SHP77 (cell line): ENCODE measurements around the gene KCNJ4.

Experiments used
- DNase-seq, 2 experiments: peaks; one replicate each; lab custom pipeline; 2025; lab: John Stamatoyannopoulos, UW

KCNJ4 gene

DNA sequence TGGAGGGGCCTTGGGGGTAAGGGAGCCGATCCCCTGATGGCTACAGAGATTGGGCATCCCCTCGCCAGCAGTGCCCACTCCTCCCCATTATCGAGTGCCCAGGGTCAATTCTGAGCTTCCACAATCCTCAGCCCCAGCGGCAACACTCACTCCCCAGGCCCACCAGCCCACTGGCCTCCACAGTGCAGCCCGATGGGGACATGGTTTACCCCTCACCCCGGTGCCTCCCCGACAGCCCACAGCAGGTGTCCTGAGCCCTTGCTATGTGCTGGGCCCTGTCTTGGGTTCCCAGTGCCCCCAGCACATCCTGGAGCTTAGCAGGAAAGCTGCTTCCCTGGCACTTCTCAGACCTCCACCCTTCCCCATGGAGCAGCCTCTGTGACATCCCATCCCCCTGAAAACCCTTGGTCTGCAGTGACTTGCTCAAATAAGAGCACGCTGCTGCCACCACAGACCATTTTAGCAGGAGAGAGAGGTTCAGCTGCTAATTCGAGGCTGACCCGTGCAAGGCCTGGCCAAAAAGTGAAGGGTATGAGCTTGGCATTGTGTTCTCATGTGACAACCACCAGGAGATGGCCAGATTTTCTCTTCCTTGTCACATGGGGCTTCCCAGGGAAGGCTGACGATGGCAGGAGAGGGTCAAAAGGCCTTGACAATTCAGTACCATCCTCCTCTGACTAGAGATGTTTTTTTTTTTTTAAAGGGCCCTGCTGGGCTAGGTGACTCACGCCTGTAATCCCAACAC lies 23.6 kb downstream of the KCNJ4 start:
- DNase-seq: no peak

DNA sequence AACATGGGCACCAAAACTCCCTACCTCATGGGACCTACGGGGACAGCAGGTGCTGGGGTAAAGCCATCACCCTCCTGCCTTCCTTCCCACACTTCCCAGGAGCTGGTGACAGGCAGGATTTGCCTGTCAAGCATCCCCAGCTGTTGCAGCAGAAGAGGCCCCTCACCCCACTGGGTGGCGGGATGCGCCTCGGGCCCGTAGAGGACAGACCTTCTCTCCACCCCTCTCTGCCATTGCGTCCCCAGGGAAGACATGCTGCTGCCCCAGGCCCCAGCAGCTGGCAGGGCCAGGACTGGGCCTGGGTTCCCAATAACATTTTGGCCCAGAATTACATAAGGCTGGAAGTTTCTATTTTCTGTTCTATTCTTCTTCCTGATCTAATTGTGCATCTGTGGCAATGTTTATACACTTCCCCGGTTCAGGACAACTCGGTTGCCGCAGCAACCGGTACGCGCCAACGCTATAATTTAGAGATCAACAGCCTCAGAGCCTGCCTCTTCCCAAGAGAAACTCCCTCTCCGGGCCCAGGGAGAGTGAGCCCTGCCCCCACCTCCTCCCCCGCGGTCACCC lies 25.4 kb downstream of the KCNJ4 start:
- no peak for DNase-seq

DNA sequence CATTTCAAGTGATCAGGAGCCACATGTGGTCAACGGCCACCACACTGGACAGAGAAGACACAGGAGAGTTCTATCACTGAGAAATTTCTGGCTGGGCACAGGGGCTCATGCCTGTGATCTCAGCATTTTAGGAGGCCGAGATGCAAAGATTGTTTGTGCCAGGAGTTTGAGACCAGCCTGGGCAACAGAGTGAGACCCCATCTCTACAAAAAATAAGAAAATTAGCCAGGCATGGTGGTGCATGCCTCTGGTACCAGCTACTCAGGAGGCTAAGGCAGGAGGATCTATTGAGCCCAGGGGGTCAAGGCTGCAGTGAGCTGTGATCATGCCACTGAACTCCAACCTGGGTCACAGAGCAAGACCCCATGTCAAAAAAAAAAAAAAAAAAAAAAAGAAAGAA lies 26.3 kb downstream of the KCNJ4 start:
- DNase-seq: no peak

DNA sequence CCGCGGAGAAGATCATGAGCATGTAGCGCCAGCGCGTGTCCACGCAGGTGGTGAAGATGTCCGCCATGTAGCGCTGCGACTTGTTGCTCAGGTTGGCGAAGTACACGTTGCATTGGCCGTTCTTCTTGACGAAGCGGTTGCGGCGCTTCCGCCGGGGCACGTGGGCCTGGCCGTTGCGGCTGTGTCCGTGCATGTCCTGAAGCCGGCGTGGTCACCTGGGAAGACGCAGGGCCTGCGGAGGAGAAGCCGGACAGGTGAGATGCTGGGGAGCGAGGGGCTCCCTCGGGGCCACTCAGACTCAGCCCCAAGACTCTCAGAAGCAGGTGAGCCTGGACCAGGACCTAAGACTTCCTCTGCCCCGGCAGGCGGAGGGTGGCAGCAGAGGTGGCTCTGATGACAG lies 27.1 kb downstream of the KCNJ4 start:
- DNase-seq: no peak

DNA sequence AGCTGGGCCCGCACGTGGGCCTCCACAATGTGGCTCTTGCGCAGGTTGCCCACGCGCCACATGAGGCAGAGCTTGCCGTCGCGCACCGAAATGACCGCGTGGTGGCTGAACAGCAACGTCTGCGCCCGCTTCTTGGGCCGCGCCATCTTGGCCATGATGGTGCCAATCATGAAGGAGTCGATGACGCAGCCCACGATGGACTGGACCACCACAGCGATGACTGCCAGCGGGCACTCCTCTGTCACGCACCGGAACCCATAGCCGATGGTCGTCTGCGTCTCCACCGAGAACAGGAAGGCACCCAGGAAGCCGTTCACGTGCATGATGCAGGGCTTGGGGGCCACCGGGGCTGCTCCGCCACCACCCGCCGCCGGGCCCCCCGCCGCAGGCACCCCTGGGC lies 27.5 kb downstream of the KCNJ4 start:
- DNase-seq: no peak

DNA sequence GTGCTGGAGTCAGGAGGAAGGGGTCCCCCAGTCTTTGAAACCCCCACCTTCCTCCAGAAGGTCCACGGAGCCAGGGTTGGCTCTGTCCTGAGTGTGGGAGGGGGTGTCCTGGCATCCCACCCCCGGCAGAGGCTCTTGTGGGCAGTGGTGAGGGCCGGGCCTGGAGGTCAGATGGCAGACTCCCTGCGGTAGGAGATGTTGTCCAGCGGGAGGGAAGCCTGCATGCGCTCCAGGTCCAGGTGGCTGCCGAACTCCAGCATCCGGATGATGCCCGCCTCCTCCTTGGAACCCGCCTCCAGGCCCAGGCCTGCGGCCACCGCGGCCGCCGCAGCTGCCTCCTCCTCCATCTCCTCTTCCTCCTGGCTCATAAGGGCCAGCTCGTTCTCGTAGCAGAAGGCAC lies 28.4 kb downstream of the KCNJ4 start:
- no peak for DNase-seq

DNA sequence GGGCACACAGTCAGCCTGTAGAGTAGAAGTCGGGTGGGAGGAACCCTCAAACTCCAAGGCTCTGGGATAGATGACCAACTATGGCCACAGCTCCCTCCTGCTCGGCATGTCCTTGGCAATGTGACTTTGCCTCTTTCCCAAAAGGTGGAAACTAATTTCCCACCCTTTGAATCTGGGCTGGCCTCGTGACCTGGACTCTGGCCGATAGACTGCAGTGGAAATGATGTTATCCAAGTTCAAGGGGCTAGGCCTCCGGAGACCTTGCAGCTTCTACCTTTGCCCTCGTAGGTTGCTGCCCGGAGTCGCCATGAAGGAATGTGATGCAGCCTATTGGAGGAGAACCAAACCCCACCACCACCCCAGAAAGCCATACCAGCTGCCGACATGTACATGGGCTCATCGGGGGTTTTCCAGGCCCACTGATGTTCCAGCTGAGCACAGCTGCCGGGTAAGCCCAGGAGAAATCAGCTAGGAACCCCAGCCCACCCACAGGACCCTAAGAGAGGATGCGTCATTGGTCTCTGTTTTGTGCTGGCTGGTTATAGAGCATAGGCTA lies 30.4 kb downstream of the KCNJ4 start:
- DNase-seq: no peak

DNA sequence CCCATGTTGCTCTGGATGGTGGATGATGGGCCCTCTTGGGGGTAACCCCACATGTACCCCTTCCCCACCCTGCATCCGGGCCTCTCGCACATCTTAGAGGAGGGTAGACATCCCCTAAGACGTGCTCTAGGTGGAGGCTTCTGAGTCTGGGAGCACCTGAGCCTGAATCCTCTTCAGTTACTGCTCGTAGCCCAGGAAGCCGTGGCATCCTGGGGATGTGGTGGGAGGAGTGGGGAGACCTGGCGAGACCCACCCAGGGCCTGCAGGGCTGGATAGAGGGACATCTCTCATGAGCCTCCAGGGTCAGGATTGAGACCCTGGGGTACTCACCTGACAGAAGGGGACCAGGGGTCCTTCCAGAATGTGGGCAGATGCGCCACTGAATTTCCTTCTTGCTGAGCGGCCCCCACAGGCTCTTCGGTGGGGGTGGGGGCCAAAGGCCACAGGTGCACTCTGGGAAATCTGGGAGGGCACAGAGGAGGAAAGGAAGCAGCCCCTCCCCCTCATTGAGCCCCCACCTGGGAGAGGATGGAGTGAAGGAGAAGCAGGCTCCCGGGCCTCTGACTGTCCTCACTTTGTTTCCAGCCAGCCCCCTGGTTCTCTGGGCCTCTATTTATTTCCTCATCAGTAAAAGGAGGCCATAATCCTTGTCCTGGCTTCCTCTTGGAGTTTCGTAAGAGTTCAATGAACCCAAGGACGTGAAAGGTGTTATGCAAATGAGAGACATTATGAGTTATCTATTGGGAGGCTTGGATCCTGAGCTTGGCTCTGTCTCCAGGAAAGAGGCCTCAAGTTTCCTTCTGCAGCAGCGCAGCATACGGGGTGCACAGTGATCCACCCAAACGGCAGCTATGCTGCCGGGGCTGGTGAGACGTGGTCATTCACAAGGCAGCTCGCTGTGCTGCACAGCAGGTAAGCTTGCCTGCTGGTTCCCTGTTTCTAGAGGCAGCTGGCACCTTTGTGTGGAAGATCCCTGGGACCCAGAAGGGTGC lies 31.2 kb downstream of the KCNJ4 start:
- DNase-seq: no peak

DNA sequence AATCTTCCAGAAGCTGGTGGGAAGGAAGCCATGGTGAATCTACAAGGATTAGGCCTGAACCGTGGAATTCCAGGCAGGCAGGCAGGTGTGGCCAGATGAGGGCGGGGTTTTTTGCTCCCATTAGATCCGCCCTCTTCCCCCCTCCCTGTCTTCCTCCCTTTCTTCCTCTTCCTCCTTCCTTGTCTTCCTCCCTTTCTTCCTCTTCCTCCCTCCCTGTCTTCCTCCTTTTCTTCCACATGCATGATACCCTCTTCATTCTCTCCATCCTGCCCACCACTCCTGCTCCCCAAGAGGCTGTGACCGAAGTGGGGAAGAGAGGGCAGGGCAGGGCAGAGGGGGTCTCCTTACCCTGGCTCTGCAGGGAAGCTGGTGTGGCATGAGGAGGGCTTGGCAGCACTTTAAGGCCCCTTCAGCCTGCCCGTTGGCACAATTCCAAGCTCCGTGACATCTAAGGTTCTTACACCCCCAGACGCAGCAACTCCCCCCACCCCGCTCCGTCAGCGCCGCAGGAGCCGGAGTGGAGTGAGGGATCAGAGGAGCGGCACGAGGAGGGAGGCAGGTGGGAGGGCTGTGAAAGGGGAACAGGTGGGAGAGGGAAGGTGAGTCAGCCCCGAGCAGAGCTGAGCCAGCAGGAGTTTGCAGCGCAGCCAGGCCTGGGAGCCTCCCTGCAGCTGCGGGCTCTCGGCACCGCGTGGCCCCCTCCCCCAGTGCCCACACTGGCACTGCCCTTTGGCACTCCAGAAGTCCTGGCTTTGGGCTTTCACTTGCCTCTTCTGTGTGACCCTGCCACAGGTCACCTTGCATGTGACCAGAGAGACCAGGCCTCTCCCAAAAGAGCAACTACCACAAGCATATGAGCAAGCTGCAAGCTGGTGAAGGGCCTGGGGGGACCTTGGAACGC lies 32.1 kb downstream of the KCNJ4 start:
- peak in 1 of 2 experiments; percentile 47 for DNase-seq

DNA sequence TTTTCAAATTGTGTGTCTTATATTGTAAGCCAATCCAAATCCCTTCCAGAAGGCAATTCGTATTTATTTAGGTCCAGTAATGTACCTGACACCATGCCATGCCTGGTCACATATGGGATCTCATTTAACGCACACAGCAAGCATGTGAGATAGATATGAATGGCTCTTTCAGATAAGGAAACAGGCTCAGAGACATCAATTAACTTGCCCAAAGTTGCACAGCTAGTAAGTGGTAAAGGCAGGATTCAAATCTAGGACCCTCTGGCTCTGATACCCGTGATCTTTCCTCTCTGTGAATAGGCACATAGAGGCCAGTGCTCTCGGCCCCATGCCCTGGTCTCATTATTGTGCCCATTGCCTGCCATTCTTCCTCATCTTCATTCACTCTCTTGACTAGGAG lies 34.3 kb downstream of the KCNJ4 start:
- DNase-seq: no peak

DNA sequence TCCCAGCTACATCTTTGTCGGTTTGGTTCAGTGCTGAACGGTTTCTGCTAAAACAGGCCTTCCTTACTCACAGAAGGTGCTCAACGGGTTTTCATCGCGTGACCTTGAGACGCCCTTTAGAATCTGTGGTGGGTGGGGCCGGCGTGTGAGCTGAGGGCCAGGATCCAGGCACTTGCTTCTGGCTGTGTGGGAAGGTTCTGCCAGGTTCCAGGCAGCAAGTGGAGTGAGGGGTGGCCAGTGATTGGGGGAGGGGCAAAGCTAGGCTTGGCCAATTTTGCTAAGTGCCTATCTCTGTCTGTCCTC lies 35.2 kb downstream of the KCNJ4 start:
- no peak for DNase-seq

DNA sequence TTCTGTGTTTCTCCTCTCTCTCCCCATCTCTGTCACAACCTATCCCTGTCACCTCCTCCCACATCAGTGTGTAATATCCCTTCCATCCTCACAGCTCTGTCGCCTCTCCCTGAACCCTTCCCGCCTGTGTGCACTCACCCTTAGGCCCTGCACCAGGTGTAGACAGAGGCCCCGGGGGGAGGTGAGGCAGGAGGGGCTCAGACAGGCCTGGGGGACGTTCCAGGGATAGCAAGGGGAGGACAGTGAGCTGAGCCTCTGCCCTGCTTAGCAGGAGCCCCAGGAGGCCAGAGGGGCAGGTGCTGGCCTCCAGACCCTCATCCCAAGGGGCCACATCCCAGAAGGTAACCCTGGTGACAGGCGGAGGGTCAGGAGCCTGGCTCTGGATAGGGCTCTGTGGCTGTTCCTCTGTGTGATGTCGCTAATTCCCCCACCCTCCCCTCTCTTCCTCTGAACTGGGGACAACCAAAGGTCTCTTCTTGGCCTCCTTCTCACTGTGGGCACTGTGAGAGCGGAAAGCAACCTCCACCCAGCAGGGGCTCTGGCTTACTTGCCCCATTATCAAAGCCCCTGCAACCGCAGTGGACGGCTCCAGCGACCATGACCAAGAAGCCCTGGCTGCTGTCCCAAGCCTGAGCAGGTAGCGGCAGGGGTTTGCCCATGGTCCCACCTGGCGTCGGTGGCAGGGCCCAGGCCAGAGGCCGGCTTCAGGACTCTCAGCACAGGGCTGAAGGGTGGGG lies 35.7 kb downstream of the KCNJ4 start:
- no peak for DNase-seq

DNA sequence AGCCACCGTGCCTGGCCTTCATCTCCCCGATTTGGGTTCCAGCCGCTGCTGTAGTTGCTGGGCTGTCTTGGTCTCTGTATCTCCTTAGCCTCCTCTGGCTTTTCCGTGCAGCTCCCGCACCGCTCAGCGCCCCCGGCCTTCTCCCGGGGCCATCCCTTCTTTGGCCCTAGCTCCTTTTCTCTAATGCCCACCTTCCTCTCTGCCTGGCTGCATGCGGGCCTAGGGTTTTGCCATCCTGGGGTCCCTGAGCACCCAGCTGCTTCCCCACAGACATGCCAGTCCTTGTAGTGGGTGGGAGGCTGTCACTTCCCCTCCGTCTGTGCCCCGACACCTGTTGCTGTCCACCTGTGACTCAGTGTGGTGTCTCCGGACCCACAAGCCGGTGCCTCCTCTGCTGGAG lies 36.4 kb downstream of the KCNJ4 start:
- no peak for DNase-seq

DNA sequence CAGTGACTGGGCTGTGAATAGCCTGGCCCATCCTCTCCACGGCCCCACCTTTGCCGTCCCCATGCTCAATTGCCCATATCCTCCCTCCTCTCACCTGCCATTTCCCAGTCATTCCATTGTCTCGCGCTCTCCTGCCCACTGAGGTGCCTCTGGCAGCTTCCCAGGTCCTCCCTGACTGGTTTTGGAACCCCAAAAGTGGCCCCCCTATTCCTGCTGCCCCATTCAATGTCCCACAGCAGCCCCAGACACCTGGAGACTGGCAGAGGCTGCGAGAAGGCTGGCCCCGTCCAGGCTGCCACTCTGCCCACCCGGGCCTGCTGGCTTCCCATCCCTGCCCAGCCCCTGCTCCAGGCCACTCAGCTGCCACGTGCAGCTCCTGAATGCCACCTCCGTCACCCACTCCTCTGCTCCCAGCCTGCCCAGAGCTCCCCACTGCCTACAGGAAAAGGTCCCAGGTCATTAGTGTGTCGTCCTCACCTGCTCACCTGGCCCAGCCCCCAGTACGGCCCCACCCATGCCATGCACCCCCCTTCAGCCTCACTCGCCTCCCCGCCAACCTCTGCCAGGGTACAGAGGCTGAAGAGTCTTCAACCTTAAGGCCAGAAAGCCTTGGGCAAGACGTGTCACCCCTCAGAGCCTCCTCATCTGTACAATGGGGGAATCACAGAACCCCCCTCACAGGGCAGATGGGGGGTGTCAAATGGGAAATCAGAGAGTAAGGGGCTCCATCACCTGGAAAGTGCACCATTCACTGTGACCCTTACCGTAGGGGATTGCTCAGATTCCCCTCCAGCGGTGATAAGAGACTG lies 37.5 kb downstream of the KCNJ4 start:
- no peak for DNase-seq

DNA sequence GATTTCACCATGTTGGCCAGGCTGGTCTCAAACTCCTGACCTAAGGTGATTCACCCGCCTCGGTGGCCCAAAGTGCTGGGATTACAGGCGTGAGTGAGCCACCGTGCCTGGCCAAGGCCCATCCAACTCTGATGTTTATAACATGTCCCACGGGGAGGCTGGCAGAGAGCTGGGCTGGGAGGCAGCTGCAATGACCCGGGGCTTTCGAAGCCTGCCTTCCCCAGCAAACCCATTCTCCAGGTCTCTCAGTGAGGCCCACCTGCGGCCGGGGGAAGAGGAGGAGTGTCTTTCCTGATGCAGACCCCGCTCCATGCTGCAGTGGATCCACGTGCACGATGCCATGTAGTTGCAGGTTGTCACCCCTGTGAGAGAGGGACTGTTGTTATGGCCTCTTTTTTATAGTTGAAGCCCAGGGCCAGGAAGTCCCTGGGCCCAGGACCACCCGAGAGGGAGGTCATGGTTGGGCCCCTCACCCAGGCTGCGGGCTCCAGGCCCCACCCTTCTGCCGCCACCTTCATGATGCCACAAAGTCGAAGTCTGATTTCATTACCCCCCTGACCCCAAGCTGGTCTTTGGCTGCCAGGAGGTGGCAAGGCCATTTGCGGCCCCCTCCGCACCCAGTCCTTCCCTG lies 38.3 kb downstream of the KCNJ4 start:
- no peak for DNase-seq

DNA sequence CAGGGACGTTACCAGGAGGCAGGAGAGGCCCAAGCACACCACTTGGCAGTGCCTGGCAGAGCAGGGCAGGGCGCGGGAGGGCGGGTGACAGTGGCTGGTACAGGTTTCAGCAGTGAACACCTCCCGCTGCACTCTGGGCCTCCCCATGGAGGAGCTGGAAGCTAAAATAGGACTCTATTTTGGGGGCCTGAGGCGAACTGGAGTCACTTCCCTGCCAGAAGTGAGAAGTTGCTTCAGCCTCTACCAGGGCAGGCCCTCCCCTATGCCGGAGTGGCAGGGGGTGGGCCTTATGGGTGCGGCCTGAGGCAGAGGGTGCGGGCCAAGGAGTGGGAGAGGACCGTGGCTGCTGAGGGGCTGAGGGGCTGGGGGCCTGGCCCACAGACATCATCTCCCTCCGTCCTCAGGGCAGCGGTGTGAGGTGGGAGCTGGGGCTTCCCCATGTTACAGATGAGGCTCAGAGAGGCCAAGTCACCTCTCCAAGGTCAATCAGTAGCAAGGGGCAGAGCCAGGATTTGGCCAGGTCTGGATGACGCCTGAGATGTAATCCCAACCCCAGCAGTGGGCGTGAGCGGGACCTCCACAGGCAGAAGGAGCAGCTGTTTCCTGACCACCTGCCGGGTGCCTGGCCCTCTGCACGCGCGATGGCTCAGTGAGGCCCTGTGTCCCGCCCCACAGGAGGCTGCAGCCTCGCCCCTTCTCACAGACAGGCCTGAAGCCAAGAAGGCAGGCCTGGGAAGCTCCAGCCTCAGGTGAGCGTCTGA lies 39.3 kb downstream of the KCNJ4 start:
- peak; percentile 70 to 81 for DNase-seq

DNA sequence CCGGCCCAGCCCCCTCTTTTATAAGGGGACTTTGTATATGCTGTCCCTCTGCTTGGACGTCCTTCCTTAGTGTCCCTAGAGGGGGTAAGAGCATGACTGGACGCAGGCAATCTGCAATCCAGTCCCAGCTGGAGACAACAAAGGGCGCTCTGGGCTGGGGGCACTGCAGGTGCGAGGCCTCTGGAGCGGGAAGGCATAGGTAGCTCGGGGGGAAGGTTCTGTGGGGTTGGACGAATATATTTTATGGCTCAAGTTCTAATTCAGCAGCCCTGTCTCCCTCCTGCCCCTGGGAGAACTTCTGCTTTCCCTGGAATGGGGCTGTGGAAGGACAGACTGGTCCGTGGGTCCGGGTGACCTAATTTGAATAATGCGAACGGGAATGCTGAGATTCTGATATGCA lies 40.0 kb downstream of the KCNJ4 start:
- no peak for DNase-seq

DNA sequence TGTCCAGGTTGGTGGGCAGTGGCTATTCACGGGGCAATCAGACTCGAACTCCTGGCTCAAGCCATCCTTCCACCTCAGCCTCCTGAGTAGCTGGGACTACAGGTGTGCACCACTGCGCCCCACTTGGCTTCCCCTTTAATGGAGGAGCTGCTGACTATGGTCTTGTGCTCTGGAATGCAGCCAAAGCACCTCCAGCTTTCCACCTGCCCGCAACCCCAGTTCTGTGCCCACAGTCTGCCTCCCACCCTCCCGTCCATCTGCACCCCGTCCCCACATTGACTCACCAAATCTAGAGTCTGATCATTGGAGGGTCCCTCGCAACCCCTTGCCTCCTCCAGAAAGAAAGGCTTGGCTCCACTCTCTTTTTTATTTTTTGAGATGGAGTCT lies 41.0 kb downstream of the KCNJ4 start:
- DNase-seq: no peak
